ACHN (cell line): ENCODE data around the gene C14orf180.

ENCODE experiments used
- DNase-seq: peaks from one replicate; pipeline ENCODE4 v3.0.0-alpha.2; 2015
- in situ Hi-C: cut with HindIII; loops from 2 replicates; pipeline ENCODE4 v1.10.0; 2017; ENCODE audit warnings: low sequenced_read_pairs, low pct_ligation_motif_present, low pct_unique_long_range_greater_than_20kb

The C14orf180 gene

GRCh38 chr14:104588066-104588857 is 8.7 kb downstream of the C14orf180 start:
- in situ Hi-C loops: no loop called here
- DNase-seq: no peak

- in situ Hi-C loops: no loop called here
- DNase-seq: no peak
These were observed 10.0 kb downstream of the C14orf180 start for GRCh38 chr14:104589338-104590195.

- no peak for DNase-seq
- in situ Hi-C loops: no loop called here
These were observed 10.8 kb downstream of the C14orf180 start for GRCh38 chr14:104590240-104590965.

- DNase-seq: no peak
- in situ Hi-C loops: no loop called here
These were observed 11.5 kb downstream of the C14orf180 start for GRCh38 chr14:104591031-104591430.

GRCh38 chr14:104591506-104592291 is 12.1 kb downstream of the C14orf180 start:
- in situ Hi-C loops: no loop called here
- no peak for DNase-seq

- in situ Hi-C loops: no loop called here
- DNase-seq: no peak
These were observed 12.7 kb downstream of the C14orf180 start for GRCh38 chr14:104592292-104592672.

- in situ Hi-C loops: no loop called here
- DNase-seq: no peak
These were observed 13.2 kb downstream of the C14orf180 start for GRCh38 chr14:104592785-104593184.

- in situ Hi-C loops: no loop called here
- no peak for DNase-seq
These were observed 13.7 kb downstream of the C14orf180 start for GRCh38 chr14:104593241-104593701.

GRCh38 chr14:104593710-104594136 is 14.2 kb downstream of the C14orf180 start:
- in situ Hi-C loops: no loop called here

GRCh38 chr14:104594310-104595046 is 14.9 kb downstream of the C14orf180 start:
- DNase-seq: no peak
- in situ Hi-C loops: no loop called here

More at GRCh38 chr14:104593710-104594136, 14.2 kb downstream of the C14orf180 start:
- DNase-seq: no peak

- in situ Hi-C loops: no loop called here
- DNase-seq: no peak
These were observed 15.6 kb downstream of the C14orf180 start for GRCh38 chr14:104595116-104595675.

- in situ Hi-C loops: no loop called here
- DNase-seq: no peak
These were observed 16.4 kb downstream of the C14orf180 start for GRCh38 chr14:104595911-104596450.

GRCh38 chr14:104596451-104596918 is 16.9 kb downstream of the C14orf180 start:
- DNase-seq: no peak

GRCh38 chr14:104596927-104597351 is 17.4 kb downstream of the C14orf180 start:
- no peak for DNase-seq
- in situ Hi-C loops: no loop called here

More at GRCh38 chr14:104596451-104596918, 16.9 kb downstream of the C14orf180 start:
- in situ Hi-C loops: no loop called here

GRCh38 chr14:104597576-104597975 is 18.0 kb downstream of the C14orf180 start:
- DNase-seq: no peak
- in situ Hi-C loops: no loop called here

GRCh38 chr14:104598039-104598909 is 18.7 kb downstream of the C14orf180 start:
- in situ Hi-C loops: no loop called here
- no peak for DNase-seq
